HCT116 (cell line): ENCODE measurements around the gene NTSR1. TPM values are rescaled to one million over a fixed set of nuclear protein-coding genes. Genes with fewer than 3 reads are reported as not detected.

ENCODE experiments used
- ATAC-seq: fragments of 200-7000 bp; cut with Tn5 transposase; 2 replicates; pipeline ENCODE4 v1.9.1; 2020; ENCODE audit warnings: mild to moderate bottlenecking, moderate library complexity
- BruUV-seq: library from RNA; stranded (reverse); fragments of 400-500 nt; replicated peaks from 2 replicates; lab custom pipeline; 2021; lab: Mats Ljungman, UMichigan
- CTCF ChIA-PET: fragments of 300-600 bp; sonication (Branson Sonifier 250); formaldehyde crosslinking; loops from one replicate; lab custom pipeline; 2021; ENCODE audit warnings: antibody characterized with exemption; lab: Charles Lee
- POLR2A ChIA-PET: fragments of 300-600, 350-600 bp; sonication (Branson Sonifier 250); formaldehyde crosslinking; loops from one replicate; lab custom pipeline; 2021; ENCODE audit warnings: antibody characterized with exemption; lab: Charles Lee
- RAD21 ChIA-PET, 2 experiments: fragments of 300-600 bp; sonication (Branson Sonifier 250); formaldehyde crosslinking; loops; one replicate each; lab custom pipeline; 2023; ENCODE audit warnings: low total read pairs in 2 of 2; ENCODE audit not compliant: uncharacterized antibody in 2 of 2, unreplicated experiment in 2 of 2, low non-redundant PET in 1 of 2; lab: Charles Lee
- DNase-seq: peaks from one replicate; pipeline ENCODE4 v3.0.0-alpha.2; 2010; ENCODE audit warnings: low read depth, low spot score
- H2AFZ ChIP-seq: fragments of 200-600 bp; shearing (Covaris generic), sonication (generic); 2 replicates; pipeline ENCODE4 v1.6.1; 2017; ENCODE audit warnings: low read depth, mixed run types, mixed read lengths, antibody characterized with exemption, low read length; ENCODE audit not compliant: poor library complexity, severe bottlenecking
- H3K27ac ChIP-seq: 2 replicates; pipeline ENCODE4 v1.5.1; 2012; ENCODE audit warnings: low read depth, low read length
- H3K27me3 ChIP-seq: fragments of 200-600 bp; sonication (generic); 2 replicates; pipeline ENCODE4 v1.6.1; 2016; ENCODE audit warnings: mixed run types, low read length, mixed read lengths; ENCODE audit not compliant: insufficient read depth
- H3K36me3 ChIP-seq, 2 experiments: fragments of 200-500 bp in 1 of 2; fragments of 200-600 bp in 1 of 2; sonication (Bioruptor generic) in 1 of 2; sonication (generic) in 1 of 2; 2 replicates each; pipeline versions ENCODE4 v1.5.1 to v1.6.1; 2014 to 2016; ENCODE audit warnings: low read length in 2 of 2, inconsistent platforms in 1 of 2, mixed read lengths in 1 of 2, mixed run types in 1 of 2; ENCODE audit not compliant: insufficient read depth in 2 of 2, control insufficient read depth in 1 of 2
- H3K4me1 ChIP-seq, 2 experiments: fragments of 200-600 bp in 1 of 2; sonication (generic) in 1 of 2; 2 replicates each; pipeline versions ENCODE4 v1.5.1 to v1.6.1; 2012 to 2017; ENCODE audit warnings: low read length in 2 of 2, inconsistent platforms in 1 of 2, mild to moderate bottlenecking in 1 of 2, mixed read lengths in 1 of 2, mixed run types in 1 of 2, moderate library complexity in 1 of 2; ENCODE audit not compliant: insufficient read depth in 2 of 2, control insufficient read depth in 1 of 2
- H3K4me2 ChIP-seq: fragments of 200-600 bp; sonication (generic); 2 replicates; pipeline ENCODE4 v1.6.1; 2017; ENCODE audit warnings: mixed run types, low read length, mixed read lengths
- H3K4me3 ChIP-seq, 2 experiments: fragments of 200-600 bp in 1 of 2; sonication (generic) in 1 of 2; replicated peaks in 1 of 2; 2 replicates each; pipeline ENCODE4 v1.5.1; 2011 to 2016; ENCODE audit warnings: low read length in 2 of 2, control low read depth in 1 of 2, low read depth in 1 of 2, mild to moderate bottlenecking in 1 of 2, mixed read lengths in 1 of 2, mixed run types in 1 of 2
- H3K79me2 ChIP-seq: fragments of 200-600 bp; sonication (generic); 2 replicates; pipeline ENCODE4 v1.6.1; 2017; ENCODE audit warnings: mild to moderate bottlenecking, mixed run types, low read length, moderate library complexity, mixed read lengths; ENCODE audit not compliant: insufficient read depth
- H3K9ac ChIP-seq: fragments of 200-600 bp; sonication (generic); 2 replicates; pipeline ENCODE4 v1.6.1; 2016; ENCODE audit warnings: low read length, mixed read lengths
- H3K9me2 ChIP-seq: fragments of 200-600 bp; sonication (generic), shearing (Covaris generic); 2 replicates; pipeline ENCODE4 v1.6.1; 2017; ENCODE audit warnings: mixed run types, mild to moderate bottlenecking, moderate library complexity; ENCODE audit not compliant: insufficient read depth
- H3K9me3 ChIP-seq, 2 experiments: fragments of 200-500 bp in 1 of 2; fragments of 200-600 bp in 1 of 2; sonication (Bioruptor generic) in 1 of 2; sonication (generic) in 1 of 2; 2 replicates each; pipeline ENCODE4 v1.6.1; 2014 to 2017; ENCODE audit warnings: low read length in 2 of 2, mixed read lengths in 2 of 2, inconsistent platforms in 1 of 2, low read depth in 1 of 2, mild to moderate bottlenecking in 1 of 2, mixed run types in 1 of 2, moderate library complexity in 1 of 2; ENCODE audit not compliant: control insufficient read depth in 1 of 2, insufficient read depth in 1 of 2
- H4K20me1 ChIP-seq: fragments of 200-600 bp; sonication (generic), shearing (Covaris generic); 2 replicates; pipeline ENCODE4 v1.6.1; 2017; ENCODE audit warnings: mixed run types, mild to moderate bottlenecking, moderate library complexity; ENCODE audit not compliant: insufficient read depth
- ATF3 ChIP-seq: IDR thresholded peaks from 2 replicates; pipeline ENCODE4 v1.6.1; 2012
- CEBPB ChIP-seq: IDR thresholded peaks from 2 replicates; pipeline ENCODE4 v1.6.1; 2012; ENCODE audit warnings: low read depth
- CTCF ChIP-seq, 3 experiments: fragments of 200-600 bp in 1 of 3; sonication (generic) in 1 of 3; IDR thresholded peaks in 2 of 3; conservative IDR thresholded peaks in 1 of 3; 2 replicates each; pipeline ENCODE4 v1.5.1; 2012 to 2017; ENCODE audit warnings: low read depth in 2 of 3, low read length in 2 of 3, antibody characterized with exemption in 1 of 3, borderline replicate concordance in 1 of 3, control low read depth in 1 of 3, mild to moderate bottlenecking in 1 of 3, mixed read lengths in 1 of 3, mixed run types in 1 of 3, moderate library complexity in 1 of 3; ENCODE audit not compliant: insufficient read depth in 1 of 3
- ELF1 ChIP-seq: IDR thresholded peaks from 2 replicates; pipeline ENCODE4 v1.6.1; 2012; ENCODE audit warnings: low read depth, borderline replicate concordance
- EZH2 ChIP-seq: fragments of 200-600 bp; sonication (generic); IDR thresholded peaks from 2 replicates; pipeline ENCODE4 v1.6.1; 2017; ENCODE audit warnings: antibody characterized with exemption, mixed run types
- JUND ChIP-seq: IDR thresholded peaks from 2 replicates; pipeline ENCODE4 v1.6.1; 2012
- MAX ChIP-seq: IDR thresholded peaks from 2 replicates; pipeline ENCODE4 v1.6.1; 2012
- POLR2A ChIP-seq: IDR thresholded peaks from 2 replicates; pipeline ENCODE4 v1.7.0; 2011; ENCODE audit warnings: borderline replicate concordance; ENCODE audit not compliant: insufficient read depth, insufficient read length; ENCODE audit errors: extremely low read depth
- POLR2AphosphoS5 ChIP-seq: IDR thresholded peaks from 2 replicates; pipeline ENCODE4 v1.6.1; 2011; ENCODE audit warnings: mild to moderate bottlenecking, low read depth, low read length, moderate library complexity
- RAD21 ChIP-seq: IDR thresholded peaks from 2 replicates; pipeline ENCODE4 v1.6.1; 2012; ENCODE audit warnings: low read depth, mild to moderate bottlenecking
- REST ChIP-seq: IDR thresholded peaks from 2 replicates; pipeline ENCODE4 v1.6.1; 2012; ENCODE audit warnings: low read depth
- SIN3A ChIP-seq: IDR thresholded peaks from 2 replicates; pipeline ENCODE4 v1.6.1; 2012; ENCODE audit warnings: low read depth
- SP1 ChIP-seq: IDR thresholded peaks from 2 replicates; pipeline ENCODE4 v1.6.1; 2012; ENCODE audit warnings: low read depth
- SRF ChIP-seq: IDR thresholded peaks from 2 replicates; pipeline ENCODE4 v1.6.1; 2012; ENCODE audit warnings: low read depth
- TCF7L2 ChIP-seq: IDR thresholded peaks from 2 replicates; pipeline ENCODE4 v1.7.0; 2011; ENCODE audit warnings: borderline replicate concordance, inconsistent platforms; ENCODE audit not compliant: insufficient read depth, insufficient read length; ENCODE audit errors: extremely low read depth
- YY1 ChIP-seq: IDR thresholded peaks from 2 replicates; pipeline ENCODE4 v1.6.1; 2011; ENCODE audit warnings: low read length, low read depth, moderate library complexity, mild to moderate bottlenecking; ENCODE audit not compliant: insufficient replicate concordance; ENCODE audit errors: extremely low read depth
- ZBTB33 ChIP-seq: IDR thresholded peaks from 2 replicates; pipeline ENCODE4 v1.6.1; 2011; ENCODE audit warnings: mild to moderate bottlenecking, low read length, moderate library complexity; ENCODE audit not compliant: insufficient replicate concordance; ENCODE audit errors: extremely low read depth
- ZFX ChIP-seq: fragments of 450-650 bp; IDR thresholded peaks from 2 replicates; pipeline ENCODE4 v1.6.1; 2017
- intact Hi-C: fragments of 100-400 bp; cut with micrococcal nuclease; formaldehyde crosslinking; loops from 2 replicates; pipeline ENCODE4 v1.10.0; 2022
- total RNA-seq: library from RNA; stranded (reverse); gene quantifications from one replicate; pipeline ENCODE4 v1.2.1, GENCODE V29; 2021; ENCODE audit not compliant: unreplicated experiment

The NTSR1 gene
- total RNA-seq, 1 experiment from 2014 or later, result 187 TPM

- TF ChIP-seq ELF1 (no peak), SIN3A (no peak), CEBPB (no peak), JUND (no peak), ZFX (no peak), POLR2AphosphoS5 (no peak)
These were observed 47.0 kb upstream of the NTSR1 start (continued) for GRCh38 chr20:62661647-62662046.

DNA sequence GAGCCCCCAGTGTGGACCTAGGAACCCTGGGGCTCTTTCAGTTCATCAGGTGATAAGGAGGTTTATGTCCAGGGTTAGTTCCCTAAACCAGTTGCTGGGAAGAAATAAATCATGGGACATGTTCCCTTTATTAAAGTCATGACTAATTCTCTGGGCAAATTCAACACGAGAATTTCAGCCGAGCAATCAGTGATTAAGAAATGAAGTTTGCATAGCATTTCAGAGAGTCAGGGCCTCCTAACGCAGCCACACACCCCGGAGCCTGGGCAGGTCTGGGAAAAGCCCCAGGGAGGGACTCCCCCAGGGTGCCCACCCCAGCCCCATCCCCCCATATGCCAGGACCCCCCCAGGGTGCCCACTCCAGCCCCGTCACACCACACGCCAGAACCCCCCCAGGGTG lies 46.2 kb upstream of the NTSR1 start:
- ATAC-seq (no peak), DNase-seq (no peak)
- no peak overlapping the region for H3K27ac ChIP-seq
- POLR2A ChIA-PET, result no interaction called here
- peaks cover 32% of the 10 kb centered on the region; the same call in 1 of the 2 replicates for H3K79me2 ChIP-seq
- H3K9me2 ChIP-seq, result no peaks in the 10 kb centered on the region
- RAD21 ChIA-PET, result no interaction called here
- H2AFZ ChIP-seq, result no peak overlapping the region
- peaks cover 6 to 19% of the 10 kb centered on the region in 2 experiments; a peak in 2 of 4 replicates for H3K4me1 ChIP-seq
- H3K9me3 ChIP-seq, result no peaks in the 10 kb centered on the region
- H3K4me2 ChIP-seq, result no peak overlapping the region
- H3K36me3 ChIP-seq, result peaks cover 36 to 48% of the 10 kb centered on the region in 2 experiments; a peak in 3 of 4 replicates
- intact Hi-C loops, result no loop called here
- no peaks in the 10 kb centered on the region for H3K27me3 ChIP-seq
- CTCF ChIA-PET, result interaction anchor here (2.0 kb wide), 1 partner anchor 129 kb away, joined by 5 read pairs; no protein-coding TSS in a partner anchor
- H4K20me1 ChIP-seq, result no peaks in the 10 kb centered on the region
- TF ChIP-seq SP1 (no peak), YY1 (no peak), EZH2 (no peak), POLR2A (no peak), SRF (no peak), RAD21 (no peak), MAX (no peak), REST (no peak), ELF1 (no peak), TCF7L2 (no peak), ZFX (no peak), CTCF (IDR thresholded peaks at IDR 0.05 in 2 of 3, conservative IDR thresholded peaks at IDR 0.05 in 1 of 3; ENCODE audit: borderline replicate concordance in 1 of 3, insufficient read depth in 1 of 3, low read depth in 2 of 3, low read length in 2 of 3) (no peak), CEBPB (no peak), ZBTB33 (no peak), ATF3 (no peak)
- BruUV-seq, result no TSS peak
- H3K4me3 ChIP-seq, result no peak overlapping the region
- no peak overlapping the region for H3K9ac ChIP-seq
